GM21515 (cell line): Measurements from ENCODE around the gene RSPH10B2.
"Not testable (repeated sequence)": the region's sequence is repeated elsewhere in the genome, so short reads cannot be mapped to it uniquely, and the experiment has no call there.

Experiments
- ATAC-seq: cut with Tn5 transposase; IDR thresholded peaks from one replicate; pipeline ENCODE4 v1.9.1; 2021; ENCODE audit not compliant: unreplicated experiment

Gene RSPH10B2

GRCh38 chr7:6837081-6837480 lies 83.2 kb downstream of the RSPH10B2 start:
- not testable (repeated sequence) for ATAC-seq

DNA sequence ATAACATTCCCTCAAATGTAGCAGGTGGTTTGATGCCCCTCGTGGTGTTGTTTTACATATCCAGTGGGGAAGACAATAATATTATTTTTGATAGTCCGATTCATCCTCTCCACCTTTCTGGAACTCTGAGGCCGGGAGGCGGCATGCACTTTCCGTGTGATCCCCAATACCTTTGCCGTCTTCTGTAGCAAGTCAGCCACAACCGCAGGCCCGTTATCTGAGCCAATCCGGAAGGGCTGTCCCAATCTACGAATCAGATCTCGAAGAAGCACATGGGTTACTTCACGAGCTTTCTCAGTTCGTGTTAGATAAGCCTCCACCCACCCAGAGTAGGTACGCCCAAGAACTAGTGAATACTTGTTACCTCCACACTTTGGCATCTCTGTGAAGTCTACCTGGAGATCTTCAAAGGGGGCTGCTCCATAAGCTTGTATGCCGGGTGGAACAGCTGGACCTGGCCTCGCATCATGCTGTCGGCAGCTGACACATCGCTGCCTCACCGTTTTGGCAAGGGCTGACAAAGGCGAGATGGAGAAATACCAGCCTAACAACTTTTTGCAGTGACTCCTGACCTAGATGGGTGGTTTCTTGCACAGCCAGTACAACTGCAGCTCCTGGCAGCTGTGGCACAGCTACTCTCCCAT lies 88.5 kb downstream of the RSPH10B2 start:
- ATAC-seq = not testable (repeated sequence)

DNA sequence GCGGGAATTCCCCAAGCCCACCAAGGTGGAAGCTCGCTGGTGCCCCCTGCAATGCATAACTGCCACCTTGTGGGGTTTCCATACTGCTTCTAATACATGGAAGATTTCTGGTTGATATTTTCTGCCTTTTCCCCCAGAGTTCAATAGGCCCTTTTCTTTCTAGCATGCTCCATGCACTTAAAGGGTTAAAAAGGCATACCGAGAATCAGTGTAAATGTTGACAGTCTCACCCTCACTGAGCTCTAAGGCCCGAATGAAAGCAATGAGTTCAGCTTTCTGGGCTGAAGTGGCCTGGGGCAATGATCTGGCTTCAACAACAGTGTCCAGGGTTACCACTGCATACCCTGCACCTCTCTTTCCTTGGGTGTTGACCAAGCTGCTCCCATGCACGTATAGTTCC lies 89.2 kb downstream of the RSPH10B2 start:
- not testable (repeated sequence) for ATAC-seq

- not testable (repeated sequence) for ATAC-seq
These were observed 89.8 kb downstream of the RSPH10B2 start for GRCh38 chr7:6843654-6844053.

DNA sequence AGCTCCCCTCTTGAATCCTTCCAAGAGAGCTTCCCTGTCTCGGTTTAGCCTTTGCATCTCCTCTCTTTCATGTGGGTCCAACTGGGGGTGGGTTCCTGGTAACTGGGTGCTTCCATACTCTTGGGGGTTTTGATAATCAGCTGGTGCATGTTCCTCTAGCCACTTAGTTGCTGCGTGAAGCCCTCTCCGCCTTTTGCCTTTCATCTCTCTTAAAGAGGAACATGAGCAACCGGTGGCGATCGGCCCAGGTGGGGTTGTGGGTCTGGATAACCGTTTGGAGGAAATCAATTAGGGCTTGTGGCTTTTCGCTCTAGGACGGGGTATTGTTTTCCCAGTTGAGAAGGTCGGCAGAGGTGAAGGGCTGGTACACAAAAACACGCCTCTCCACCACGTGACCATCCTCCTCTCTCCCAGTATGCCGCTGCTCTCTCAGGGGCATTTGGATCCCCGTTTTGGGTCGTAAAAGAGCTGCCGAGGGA lies 92.1 kb downstream of the RSPH10B2 start:
- not testable (repeated sequence) for ATAC-seq

- ATAC-seq = not testable (repeated sequence)
These were observed 93.8 kb downstream of the RSPH10B2 start for GRCh38 chr7:6847751-6848150.
